K562 (cell line): ENCODE measurements around the gene KCTD3. TPM values are rescaled to one million over a fixed set of nuclear protein-coding genes. Genes with fewer than 3 reads are reported as not detected.
A peak's percentile ranks its signal among the peaks of the same experiment; 100 is the strongest.

ENCODE experiments used
- ATAC-seq: fragments of 200-7000 bp; cut with Tn5 transposase; 3 replicates; pipeline ENCODE4 v1.9.1; 2020; ENCODE audit warnings: moderate library complexity
- BruUV-seq: library from RNA; stranded (reverse); fragments of 400-500 nt; replicated peaks from 2 replicates; lab custom pipeline; 2021; lab: Mats Ljungman, UMichigan
- CTCF ChIA-PET: fragments of 300-600 bp; formaldehyde crosslinking; extraction: SDS; loops from one replicate; lab custom pipeline; 2021; ENCODE audit warnings: low intra/inter-chr PET ratio; lab: Yijun Ruan, JAX
- POLR2A ChIA-PET: fragments of 300-600, 350-650 bp; sonication (Branson Sonifier 250); formaldehyde crosslinking; extraction: SDS; loops from one replicate; lab custom pipeline; 2021; ENCODE audit warnings: antibody characterized with exemption, inconsistent platforms; lab: Yijun Ruan, JAX
- DNase-seq, 4 experiments: peaks; one replicate each; pipeline versions ENCODE4 v3.0.0 to v3.0.0-alpha.2; 2011 to 2018; ENCODE audit warnings: low spot score in 3 of 4, mixed read lengths in 3 of 4; ENCODE audit errors: extremely low read depth in 1 of 4
- FAIRE-seq: peaks from 2 replicates; lab custom pipeline; 2011; peaks lifted over from hg19 to GRCh38; lab: Jason Lieb, UNC
- H2AFZ ChIP-seq: 2 replicates; pipeline ENCODE4 v1.6.0; 2011; ENCODE audit warnings: low read depth, low read length, control low read depth, inconsistent platforms
- H3K27ac ChIP-seq: fragments of 200-600 bp; 3 replicates; pipeline ENCODE4 v1.8.0; 2011; ENCODE audit warnings: low read depth, mild to moderate bottlenecking, control low read depth, inconsistent platforms, low read length, moderate library complexity, mixed read lengths; ENCODE audit errors: extremely low read depth
- H3K27me3 ChIP-seq, 2 experiments: fragments of 300-600 bp in 1 of 2; 2 replicates in 1 of 2; 3 replicates in 1 of 2; pipeline versions ENCODE4 v1.6.0 to v1.8.0; 2011; ENCODE audit warnings: inconsistent platforms in 2 of 2, low read length in 2 of 2, mild to moderate bottlenecking in 1 of 2, mixed read lengths in 1 of 2, moderate library complexity in 1 of 2; ENCODE audit not compliant: control insufficient read depth in 2 of 2, insufficient read depth in 2 of 2
- H3K36me3 ChIP-seq: fragments of 300-600 bp; 3 replicates; pipeline ENCODE4 v1.8.0; 2011; ENCODE audit warnings: mild to moderate bottlenecking, low read length, inconsistent platforms; ENCODE audit not compliant: control insufficient read depth, insufficient read depth
- H3K4me1 ChIP-seq, 2 experiments: fragments of 200-600 bp in 1 of 2; replicated peaks in 1 of 2; 2 replicates in 1 of 2; 3 replicates in 1 of 2; pipeline versions ENCODE4 v1.5.1 to v1.8.0; 2011; ENCODE audit warnings: inconsistent platforms in 2 of 2, low read length in 2 of 2, mild to moderate bottlenecking in 1 of 2, mixed read lengths in 1 of 2, moderate library complexity in 1 of 2; ENCODE audit not compliant: control insufficient read depth in 2 of 2, insufficient read depth in 2 of 2
- H3K4me2 ChIP-seq: 2 replicates; pipeline ENCODE4 v1.6.1; 2011; ENCODE audit warnings: low read length, control low read depth, inconsistent platforms, mixed read lengths; ENCODE audit not compliant: insufficient read depth
- H3K4me3 ChIP-seq: fragments of 200-600 bp; sonication (generic), shearing (Covaris generic); 2 replicates; pipeline ENCODE4 v1.5.1; 2016; ENCODE audit warnings: control low read depth, inconsistent platforms
- H3K79me2 ChIP-seq: fragments of 200-600 bp; 3 replicates; pipeline ENCODE4 v1.8.0; 2011; ENCODE audit warnings: low read length, inconsistent platforms; ENCODE audit not compliant: control insufficient read depth, insufficient read depth
- H3K9ac ChIP-seq, 2 experiments: 2 replicates each; pipeline versions ENCODE4 v1.6.0 to v1.6.1; 2011; ENCODE audit warnings: low read depth in 2 of 2, low read length in 2 of 2, control low read depth in 1 of 2, inconsistent platforms in 1 of 2, mild to moderate bottlenecking in 1 of 2, mixed read lengths in 1 of 2; ENCODE audit not compliant: insufficient read depth in 1 of 2
- H3K9me1 ChIP-seq: one replicate; pipeline ENCODE4 v1.6.0; 2011; ENCODE audit warnings: inconsistent platforms, mild to moderate bottlenecking, low read length, moderate library complexity; ENCODE audit not compliant: control insufficient read depth, insufficient read depth
- H3K9me3 ChIP-seq: replicated peaks from 2 replicates; pipeline ENCODE4 v1.5.1; 2011; ENCODE audit warnings: low read depth, low read length, inconsistent platforms; ENCODE audit not compliant: control insufficient read depth, insufficient read depth
- H4K20me1 ChIP-seq: replicated peaks from 2 replicates; pipeline ENCODE4 v1.6.1; 2011; ENCODE audit warnings: low read length, inconsistent platforms, mixed read lengths; ENCODE audit not compliant: control insufficient read depth, insufficient read depth
- AFF4 ChIP-seq: sonication (generic); formaldehyde crosslinking; IDR thresholded peaks from 2 replicates; pipeline ENCODE4 v1.8.0; 2023; ENCODE audit warnings: mild to moderate bottlenecking, missing genetic modification reagents
- CBFA2T2 ChIP-seq: fragments of 450-650 bp; conservative IDR thresholded peaks from 2 replicates; pipeline ENCODE4 v1.6.1; 2017; ENCODE audit warnings: mild to moderate bottlenecking
- EWSR1 ChIP-seq: fragments of 450-650 bp; IDR thresholded peaks from 2 replicates; pipeline ENCODE4 v1.6.1; 2018; ENCODE audit warnings: borderline replicate concordance, mild to moderate bottlenecking, low read depth, moderate library complexity; ENCODE audit not compliant: partially characterized antibody
- GTF2F1 ChIP-seq: IDR thresholded peaks from 2 replicates; pipeline ENCODE4 v1.6.1; 2011; ENCODE audit warnings: low read depth, low read length, improper control_type of control experiment
- RFX1 ChIP-seq: fragments of 450-650 bp; IDR thresholded peaks from 2 replicates; pipeline ENCODE4 v1.6.1; 2016; ENCODE audit warnings: mild to moderate bottlenecking, moderate library complexity
- RFX5 ChIP-seq: IDR thresholded peaks from 2 replicates; pipeline ENCODE4 v1.6.1; 2011; ENCODE audit warnings: low read depth, mild to moderate bottlenecking, improper control_type of control experiment, low read length
- TBP ChIP-seq: optimal IDR thresholded peaks from 2 replicates; pipeline ENCODE3; 2011; ENCODE audit warnings: low read depth, low read length, improper control_type of control experiment
- TEAD4 ChIP-seq, 2 experiments: sonication (generic) in 1 of 2; formaldehyde crosslinking in 1 of 2; IDR thresholded peaks; 2 replicates each; pipeline versions ENCODE4 v1.6.1 to v1.8.0; 2012 to 2022; ENCODE audit warnings: borderline replicate concordance in 1 of 2, inconsistent platforms in 1 of 2, low read length in 1 of 2, mild to moderate bottlenecking in 1 of 2, missing genetic modification reagents in 1 of 2
- whole genome bisulfite sequencing: fragments of 100-300 bp; shearing (Covaris generic); methylation state at CpG from one replicate; pipeline ENCODE4 v1.1.6; 2016; ENCODE audit warnings: low coverage, mixed read lengths; ENCODE audit not compliant: insufficient coverage; ENCODE audit errors: missing lambda C conversion rate; 5-methylcytosine and 5-hydroxymethylcytosine counted together
- in situ Hi-C: fragments of 300-500 bp; cut with MboI; formaldehyde crosslinking; loops from 4 replicates; pipeline ENCODE4 v1.15.0; 2018; ENCODE audit warnings: inconsistent platforms, mixed read lengths
- intact Hi-C: fragments of 100-400 bp; cut with micrococcal nuclease; formaldehyde crosslinking; loops from 2 replicates; pipeline ENCODE4 v1.14.2; 2022
- polyA plus RNA-seq, 8 experiments: library from polyadenylated mRNA; depleted of rRNA in 4 of 8; stranded (reverse) in 5 of 8; unstranded in 3 of 8; fragments of >200 nt; fragmentation: Nextera tagmentation in 2 of 8; fragmentation: Illumina TruSeq in 1 of 8; extraction: Ambion mirVana in 2 of 8; extraction: Trizol in 1 of 8; gene quantifications; 2 replicates each; pipeline versions ENCODE4 v1.2.1 to v1.2.3, GENCODE V29; 2011 to 2014; ENCODE audit warnings: inconsistent platforms in 1 of 8, missing spikeins in 1 of 8
- total RNA-seq, 7 experiments: library from RNA; depleted of rRNA in 6 of 7; stranded (reverse); fragments of >200 nt in 6 of 7; fragmentation: Illumina TruSeq in 2 of 7; extraction: Trizol in 2 of 7; gene quantifications; 2 replicates each; pipeline versions ENCODE4 v1.2.1 to v1.2.3, GENCODE V29; 2011 to 2021; ENCODE audit warnings: low replicate concordance in 1 of 7
- TF ChIP-seq, protein P1 (sequence below), 3 experiments: fragments of 200-800 bp in 1 of 3; sonication (Bioruptor generic) in 1 of 3; sonication (generic) in 1 of 3; formaldehyde crosslinking in 1 of 3; IDR thresholded peaks; 2 replicates each; pipeline versions ENCODE4 v1.6.1 to v1.8.0; 2016 to 2022; ENCODE audit warnings: mild to moderate bottlenecking in 2 of 3, missing compliant biosample characterization in 2 of 3, missing genetic modification characterization in 2 of 3, missing genetic modification reagents in 1 of 3
- TF ChIP-seq, protein P2 (sequence below): fragments of 250-450 bp; sonication (Bioruptor Pico); IDR thresholded peaks from 2 replicates; pipeline ENCODE4 v1.4.0; 2020

The KCTD3 gene
- total and polyA plus RNA-seq, 9 of the 15 experiments (the other 6 are each of a cell fraction or from before 2014, with no cell fraction given), result 12.8 to 77.1 (median 44.3) TPM

DNA sequence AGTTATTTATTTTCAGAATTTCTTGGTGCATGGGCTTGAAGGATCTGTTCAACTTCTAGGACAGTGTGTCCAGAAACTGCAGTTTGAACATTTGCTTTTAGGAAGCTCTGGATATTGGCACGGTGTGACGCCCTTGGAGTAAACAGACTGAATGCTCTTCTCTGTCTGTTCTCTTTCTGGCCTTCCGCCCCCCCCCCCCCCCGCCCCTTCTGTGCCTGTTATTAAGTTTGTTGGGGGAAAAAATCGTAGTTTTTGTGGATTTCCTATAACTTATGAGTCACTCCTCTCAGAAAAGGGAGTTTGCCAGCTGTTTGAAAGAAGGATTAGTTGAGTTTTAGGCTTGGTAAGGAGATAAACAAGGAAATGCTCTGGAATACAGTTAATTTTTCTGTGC, 1.2 kb downstream of the KCTD3 start:
- Histone ChIP-seq H4K20me1 (no peaks in the 10 kb centered on the region), H3K36me3 (no peaks in the 10 kb centered on the region; the same call in 2 of the 3 replicates), H3K9me1 (no peaks in the 10 kb centered on the region), H3K9me3 (no peaks in the 10 kb centered on the region), H2AFZ (peak overlapping the region; percentile 90), H3K9ac (peak overlapping the region; percentile 83 to 96), H3K4me3 (peak overlapping the region; percentile 84), H3K4me2 (peak overlapping the region; percentile 99), H3K4me1 (peaks cover 13 to 19% of the 10 kb centered on the region in 2 experiments; a peak in 3 of 5 replicates), H3K79me2 (peaks cover 69% of the 10 kb centered on the region), H3K27ac (peak overlapping the region; percentile 82), H3K27me3 (no peaks in the 10 kb centered on the region)
- ChIA-PET CTCF (no interaction called here), POLR2A (interaction anchor here (0.8 to 2.3 kb wide), 3 partner anchors 12 to 23 kb away, joined by 3 to 8 read pairs (median 3); no protein-coding TSS in a partner anchor)
- DNase-seq, result peak; percentile 68 to 72 (median 72)
- in situ Hi-C loops (no loop called here), intact Hi-C loops (loop anchor here (2.0 to 5.0 kb wide), 2 partner anchors 29 to 1286 kb away; partner anchors contain the start of gene SMYD2)
- no peak for FAIRE-seq
- peak; percentile 40 for ATAC-seq
- BruUV-seq, result no TSS peak
- WGBS, result 0% methylated on average over 4 of the region's 5 CpGs
- TF ChIP-seq RFX5 (no peak), CBFA2T2 (no peak), TBP (peak; percentile 49), EWSR1 (no peak), TEAD4 (IDR thresholded peaks at IDR 0.05; ENCODE audit: low read length) (0 out of 2 replicates have a peak, but pooled peaks have one; percentile 4), TEAD4 (CRISPR knock-in tag; IDR thresholded peaks at IDR 0.05; ENCODE audit: borderline replicate concordance) (no peak), AFF4 (no peak), RFX1 (no peak), GTF2F1 (no peak)
- TF ChIP-seq, protein P1, sequence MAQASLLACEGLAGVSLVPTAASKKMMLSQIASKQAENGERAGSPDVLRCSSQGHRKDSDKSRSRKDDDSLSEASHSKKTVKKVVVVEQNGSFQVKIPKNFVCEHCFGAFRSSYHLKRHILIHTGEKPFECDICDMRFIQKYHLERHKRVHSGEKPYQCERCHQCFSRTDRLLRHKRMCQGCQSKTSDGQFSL (CRISPR knock-in tag; IDR thresholded peaks at IDR 0.05), result no peak
- TF ChIP-seq, protein P1 (tag; IDR thresholded peaks at IDR 0.05), result peak in 1 of 2 experiments; percentile 72; a peak in 2 of 4 replicates
- TF ChIP-seq, protein P2, sequence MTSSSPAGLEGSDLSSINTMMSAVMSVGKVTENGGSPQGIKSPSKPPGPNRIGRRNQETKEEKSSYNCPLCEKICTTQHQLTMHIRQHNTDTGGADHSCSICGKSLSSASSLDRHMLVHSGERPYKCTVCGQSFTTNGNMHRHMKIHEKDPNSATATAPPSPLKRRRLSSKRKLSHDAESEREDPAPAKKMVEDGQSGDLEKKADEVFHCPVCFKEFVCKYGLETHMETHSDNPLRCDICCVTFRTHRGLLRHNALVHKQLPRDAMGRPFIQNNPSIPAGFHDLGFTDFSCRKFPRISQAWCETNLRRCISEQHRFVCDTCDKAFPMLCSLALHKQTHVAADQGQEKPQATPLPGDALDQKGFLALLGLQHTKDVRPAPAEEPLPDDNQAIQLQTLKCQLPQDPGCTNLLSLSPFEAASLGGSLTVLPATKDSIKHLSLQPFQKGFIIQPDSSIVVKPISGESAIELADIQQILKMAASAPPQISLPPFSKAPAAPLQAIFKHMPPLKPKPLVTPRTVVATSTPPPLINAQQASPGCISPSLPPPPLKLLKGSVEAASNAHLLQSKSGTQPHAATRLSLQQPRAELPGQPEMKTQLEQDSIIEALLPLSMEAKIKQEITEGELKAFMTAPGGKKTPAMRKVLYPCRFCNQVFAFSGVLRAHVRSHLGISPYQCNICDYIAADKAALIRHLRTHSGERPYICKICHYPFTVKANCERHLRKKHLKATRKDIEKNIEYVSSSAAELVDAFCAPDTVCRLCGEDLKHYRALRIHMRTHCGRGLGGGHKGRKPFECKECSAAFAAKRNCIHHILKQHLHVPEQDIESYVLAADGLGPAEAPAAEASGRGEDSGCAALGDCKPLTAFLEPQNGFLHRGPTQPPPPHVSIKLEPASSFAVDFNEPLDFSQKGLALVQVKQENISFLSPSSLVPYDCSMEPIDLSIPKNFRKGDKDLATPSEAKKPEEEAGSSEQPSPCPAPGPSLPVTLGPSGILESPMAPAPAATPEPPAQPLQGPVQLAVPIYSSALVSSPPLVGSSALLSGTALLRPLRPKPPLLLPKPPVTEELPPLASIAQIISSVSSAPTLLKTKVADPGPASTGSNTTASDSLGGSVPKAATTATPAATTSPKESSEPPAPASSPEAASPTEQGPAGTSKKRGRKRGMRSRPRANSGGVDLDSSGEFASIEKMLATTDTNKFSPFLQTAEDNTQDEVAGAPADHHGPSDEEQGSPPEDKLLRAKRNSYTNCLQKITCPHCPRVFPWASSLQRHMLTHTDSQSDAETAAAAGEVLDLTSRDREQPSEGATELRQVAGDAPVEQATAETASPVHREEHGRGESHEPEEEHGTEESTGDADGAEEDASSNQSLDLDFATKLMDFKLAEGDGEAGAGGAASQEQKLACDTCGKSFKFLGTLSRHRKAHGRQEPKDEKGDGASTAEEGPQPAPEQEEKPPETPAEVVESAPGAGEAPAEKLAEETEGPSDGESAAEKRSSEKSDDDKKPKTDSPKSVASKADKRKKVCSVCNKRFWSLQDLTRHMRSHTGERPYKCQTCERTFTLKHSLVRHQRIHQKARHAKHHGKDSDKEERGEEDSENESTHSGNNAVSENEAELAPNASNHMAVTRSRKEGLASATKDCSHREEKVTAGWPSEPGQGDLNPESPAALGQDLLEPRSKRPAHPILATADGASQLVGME (CRISPR knock-in tag), result no peak
